DOHH2 (cell line): ENCODE data around the gene DNAH10.

Experiments
- H3F3A ChIP-seq: fragments of 200-600 bp; sonication (generic), shearing (Covaris generic); 2 replicates; pipeline ENCODE4 v1.6.0; 2016; ENCODE audit warnings: antibody characterized with exemption, mild to moderate bottlenecking; ENCODE audit not compliant: control insufficient read depth, insufficient read depth
- H3K27ac ChIP-seq: fragments of 200-600 bp; sonication (generic); 2 replicates; pipeline ENCODE4 v1.5.1; 2014; ENCODE audit warnings: low read depth, mild to moderate bottlenecking, low read length, moderate library complexity
- H3K27me3 ChIP-seq: fragments of 200-600 bp; sonication (generic); 2 replicates; pipeline ENCODE4 v1.6.1; 2014; ENCODE audit warnings: mild to moderate bottlenecking, low read length, mixed read lengths; ENCODE audit not compliant: control insufficient read depth
- H3K36me3 ChIP-seq: fragments of 200-600 bp; sonication (generic); 2 replicates; pipeline ENCODE4 v1.6.1; 2014; ENCODE audit warnings: mild to moderate bottlenecking, low read length, moderate library complexity, mixed read lengths; ENCODE audit not compliant: control insufficient read depth
- H3K4me1 ChIP-seq: fragments of 200-600 bp; sonication (generic); 2 replicates; pipeline ENCODE4 v1.6.1; 2014; ENCODE audit warnings: mild to moderate bottlenecking, low read length, mixed read lengths; ENCODE audit not compliant: control insufficient read depth
- H3K4me2 ChIP-seq: fragments of 200-600 bp; sonication (generic); 2 replicates; pipeline ENCODE4 v1.6.0; 2014; ENCODE audit warnings: mild to moderate bottlenecking, low read length, moderate library complexity
- H3K4me3 ChIP-seq: fragments of 200-600 bp; sonication (generic); 2 replicates; pipeline ENCODE4 v1.5.1; 2014; ENCODE audit warnings: mild to moderate bottlenecking, low read length, mixed read lengths
- H3K79me2 ChIP-seq: fragments of 200-600 bp; sonication (generic); 2 replicates; pipeline ENCODE4 v1.6.1; 2014; ENCODE audit warnings: mild to moderate bottlenecking, low read length, mixed read lengths; ENCODE audit not compliant: control insufficient read depth
- H3K9me2 ChIP-seq: fragments of 200-600 bp; sonication (generic); replicated peaks from 2 replicates; pipeline ENCODE4 v1.6.1; 2014; ENCODE audit warnings: mild to moderate bottlenecking, low read length, mixed read lengths; ENCODE audit not compliant: control insufficient read depth
- H3K9me3 ChIP-seq: fragments of 200-600 bp; sonication (generic); 2 replicates; pipeline ENCODE4 v1.6.1; 2014; ENCODE audit warnings: antibody characterized with exemption, low read length, mixed read lengths; ENCODE audit not compliant: control insufficient read depth, insufficient read depth
- H4K20me1 ChIP-seq: fragments of 200-600 bp; sonication (generic); 2 replicates; pipeline ENCODE4 v1.6.0; 2014; ENCODE audit warnings: low read depth, mild to moderate bottlenecking, antibody characterized with exemption, low read length, moderate library complexity; ENCODE audit not compliant: control insufficient read depth, insufficient read depth
- CTCF ChIP-seq: fragments of 200-600 bp; sonication (generic); IDR thresholded peaks from one replicate; pipeline ENCODE4 v1.5.1; 2014; ENCODE audit warnings: antibody characterized with exemption, mild to moderate bottlenecking, low read depth, low read length; ENCODE audit not compliant: poor library complexity, severe bottlenecking
- EZH2phosphoT487 ChIP-seq: fragments of 200-600 bp; sonication (generic); IDR thresholded peaks from 2 replicates; pipeline ENCODE4 v1.6.1; 2017; ENCODE audit warnings: borderline replicate concordance, mild to moderate bottlenecking, antibody characterized with exemption, low read length, moderate library complexity, mixed read lengths

The DNAH10 gene

DNA sequence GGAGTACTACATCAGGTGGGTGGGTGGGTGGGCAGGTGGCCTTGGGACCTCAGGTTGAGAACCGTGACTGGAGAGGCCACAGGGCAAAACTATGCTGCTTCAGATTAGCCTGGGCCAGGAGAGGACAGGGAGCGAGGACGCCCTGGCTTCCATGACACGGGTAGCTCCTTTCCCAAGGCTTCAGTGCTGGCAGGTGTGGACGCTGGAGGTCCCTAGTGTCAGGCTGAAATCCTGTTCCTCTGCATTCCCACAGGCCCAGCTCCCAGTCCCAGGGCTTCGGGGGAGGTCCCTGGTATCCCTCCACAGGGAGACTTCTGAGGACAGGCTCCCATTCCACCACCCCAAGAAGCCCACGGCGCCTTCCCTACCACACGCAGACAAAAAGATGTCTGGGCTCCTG is 178.9 kb downstream of the DNAH10 start:
- Histone ChIP-seq H3F3A (no peaks in the 10 kb centered on the region), H3K27me3 (no peaks in the 10 kb centered on the region), H3K36me3 (no peaks in the 10 kb centered on the region), H4K20me1 (no peaks in the 10 kb centered on the region), H3K4me2 (no peak overlapping the region), H3K79me2 (no peaks in the 10 kb centered on the region), H3K9me2 (no peaks in the 10 kb centered on the region), H3K27ac (no peak overlapping the region), H3K9me3 (no peaks in the 10 kb centered on the region), H3K4me3 (no peak overlapping the region), H3K4me1 (no peaks in the 10 kb centered on the region)
- TF ChIP-seq CTCF (no peak), EZH2phosphoT487 (no peak)

GRCh38 chr12:123941624-123942237 is 179.6 kb downstream of the DNAH10 start:
- H3K79me2 ChIP-seq = no peaks in the 10 kb centered on the region
- H3K4me2 ChIP-seq = no peak overlapping the region
- no peaks in the 10 kb centered on the region for H3K36me3 ChIP-seq
- H3F3A ChIP-seq = no peaks in the 10 kb centered on the region
- no peaks in the 10 kb centered on the region for H3K9me2 ChIP-seq
- TF ChIP-seq CTCF (no peak), EZH2phosphoT487 (no peak)
- no peaks in the 10 kb centered on the region for H3K4me1 ChIP-seq
- H3K4me3 ChIP-seq = no peak overlapping the region
- no peaks in the 10 kb centered on the region for H3K27me3 ChIP-seq
- no peaks in the 10 kb centered on the region for H4K20me1 ChIP-seq
- no peak overlapping the region for H3K27ac ChIP-seq
- H3K9me3 ChIP-seq = no peaks in the 10 kb centered on the region

DNA sequence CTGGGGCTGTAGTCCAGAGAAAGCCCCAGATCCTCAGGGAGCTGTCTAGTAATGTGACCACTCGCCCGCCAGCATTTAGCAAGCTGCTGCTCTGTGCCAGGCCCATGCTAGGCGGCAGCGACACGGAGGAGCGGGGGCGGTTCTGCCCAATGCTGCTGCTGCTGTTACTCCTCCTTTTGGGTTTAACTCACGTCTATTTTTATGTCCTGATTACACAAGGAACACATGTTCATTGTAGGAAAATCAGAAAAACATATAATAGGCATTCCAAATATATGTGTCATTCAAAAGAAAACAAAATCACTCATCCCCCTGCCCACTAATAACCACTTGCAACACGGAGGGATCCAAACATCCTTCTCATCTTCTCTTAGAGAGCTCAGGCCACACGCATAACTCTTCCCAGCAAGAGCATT is 180.1 kb downstream of the DNAH10 start:
- H3K9me2 ChIP-seq = no peaks in the 10 kb centered on the region
- no peaks in the 10 kb centered on the region for H3K4me1 ChIP-seq
- H4K20me1 ChIP-seq = no peaks in the 10 kb centered on the region
- H3K36me3 ChIP-seq = no peaks in the 10 kb centered on the region
- H3K79me2 ChIP-seq = no peaks in the 10 kb centered on the region
- H3K4me2 ChIP-seq = no peak overlapping the region
- H3K9me3 ChIP-seq = no peaks in the 10 kb centered on the region
- no peaks in the 10 kb centered on the region for H3F3A ChIP-seq
- H3K27me3 ChIP-seq = no peaks in the 10 kb centered on the region
- no peak overlapping the region for H3K4me3 ChIP-seq
- TF ChIP-seq CTCF = no peak
- no peak for TF ChIP-seq EZH2phosphoT487
- no peak overlapping the region for H3K27ac ChIP-seq
